Smooth muscle cell (in vitro differentiated cells): Measurements from ENCODE around the gene ASRGL1. TPM values are rescaled to one million over a fixed set of nuclear protein-coding genes. Genes with fewer than 3 reads are reported as not detected.

Experiments used
- DNase-seq: peaks from one replicate; lab custom pipeline; 2025; ENCODE audit not compliant: unreplicated experiment; lab: John Stamatoyannopoulos, UW
- H2AFZ ChIP-seq: fragments of 200-600 bp; sonication (generic); 2 replicates; pipeline ENCODE4 v1.6.0; 2016; ENCODE audit warnings: antibody characterized with exemption, low read depth, mild to moderate bottlenecking
- H3F3A ChIP-seq: fragments of 200-600 bp; sonication (generic); 2 replicates; pipeline ENCODE4 v1.6.0; 2017; ENCODE audit warnings: antibody characterized with exemption, low read depth
- H3K27ac ChIP-seq: fragments of 200-600 bp; sonication (generic); 2 replicates; pipeline ENCODE4 v1.5.1; 2016; ENCODE audit warnings: low read depth, mild to moderate bottlenecking
- H3K27me3 ChIP-seq: fragments of 200-600 bp; sonication (generic); 2 replicates; pipeline ENCODE4 v1.6.1; 2016; ENCODE audit warnings: low read depth, mild to moderate bottlenecking
- H3K36me3 ChIP-seq: fragments of 200-600 bp; sonication (generic); 2 replicates; pipeline ENCODE4 v1.5.1; 2016; ENCODE audit warnings: low read depth
- H3K4me1 ChIP-seq: fragments of 200-600 bp; sonication (generic); 2 replicates; pipeline ENCODE4 v1.5.1; 2016; ENCODE audit warnings: low read depth
- H3K4me2 ChIP-seq: fragments of 200-600 bp; sonication (generic); 2 replicates; pipeline ENCODE4 v1.6.0; 2016; ENCODE audit warnings: mild to moderate bottlenecking
- H3K4me3 ChIP-seq: fragments of 200-600 bp; sonication (generic); 2 replicates; pipeline ENCODE4 v1.5.1; 2016; ENCODE audit warnings: mild to moderate bottlenecking
- H3K79me2 ChIP-seq: fragments of 200-600 bp; sonication (generic); 2 replicates; pipeline ENCODE4 v1.6.0; 2016; ENCODE audit warnings: low read depth, mild to moderate bottlenecking
- H3K9ac ChIP-seq: fragments of 200-600 bp; sonication (generic); 2 replicates; pipeline ENCODE4 v1.6.0; 2016; ENCODE audit warnings: low read depth
- H3K9me3 ChIP-seq: fragments of 200-600 bp; sonication (generic); replicated peaks from 2 replicates; pipeline ENCODE4 v1.5.1; 2016; ENCODE audit warnings: low read depth
- H4K20me1 ChIP-seq: fragments of 200-600 bp; sonication (generic); 2 replicates; pipeline ENCODE4 v1.6.0; 2016; ENCODE audit warnings: low read depth
- CTCF ChIP-seq: fragments of 200-600 bp; sonication (generic); IDR thresholded peaks from 2 replicates; pipeline ENCODE4 v1.5.1; 2017; ENCODE audit warnings: borderline replicate concordance, mild to moderate bottlenecking, antibody characterized with exemption; ENCODE audit not compliant: insufficient read depth, poor library complexity, severe bottlenecking
- WGBS: methylation state at CpG from one replicate; pipeline ENCODE4 v1.1.7; 2016; ENCODE audit warnings: low lambda C conversion rate; 5-methylcytosine and 5-hydroxymethylcytosine counted together
- polyA plus RNA-seq: library from polyadenylated mRNA; unstranded; fragments of >200 nt; fragmentation: Nextera tagmentation; extraction: Ambion mirVana; gene quantifications from 2 replicates; pipeline ENCODE4 v1.2.1, GENCODE V29; 2016
- total RNA-seq: library from RNA; depleted of rRNA; stranded (reverse); fragments of >200 nt; gene quantifications from 2 replicates; pipeline ENCODE4 v1.2.3, GENCODE V29; 2014

The ASRGL1 gene
- total and polyA plus RNA-seq, 2 experiments from 2014 or later = 0.97 to 1.4 TPM

GRCh38 chr11:62411524-62411923 is 74.3 kb downstream of the ASRGL1 start:
- DNase-seq = no peak
- no peaks in the 10 kb centered on the region for H3K9me3 ChIP-seq
- H3K4me3 ChIP-seq = no peak overlapping the region
- no peak for TF ChIP-seq CTCF
- no peaks in the 10 kb centered on the region for H3K27me3 ChIP-seq
- no peaks in the 10 kb centered on the region for H4K20me1 ChIP-seq
- no peaks in the 10 kb centered on the region for H3K79me2 ChIP-seq
- H3K4me1 ChIP-seq = no peaks in the 10 kb centered on the region
- H3K9ac ChIP-seq = no peak overlapping the region
- H3F3A ChIP-seq = no peaks in the 10 kb centered on the region
- H2AFZ ChIP-seq = no peak overlapping the region
- no peaks in the 10 kb centered on the region for H3K36me3 ChIP-seq
- H3K27ac ChIP-seq = no peak overlapping the region
- H3K4me2 ChIP-seq = no peak overlapping the region
- WGBS = 94% methylated on average over 5 of the region's 5 CpGs

GRCh38 chr11:62413060-62413696 is 75.9 kb downstream of the ASRGL1 start:
- H3F3A ChIP-seq = no peaks in the 10 kb centered on the region
- 92% methylated on average over 7 of the region's 8 CpGs for WGBS
- H3K9ac ChIP-seq = no peak overlapping the region
- H3K36me3 ChIP-seq = no peaks in the 10 kb centered on the region
- no peak overlapping the region for H3K4me2 ChIP-seq
- H3K79me2 ChIP-seq = no peaks in the 10 kb centered on the region
- H3K27me3 ChIP-seq = no peaks in the 10 kb centered on the region
- no peaks in the 10 kb centered on the region for H3K9me3 ChIP-seq
- no peak overlapping the region for H2AFZ ChIP-seq
- H3K27ac ChIP-seq = no peak overlapping the region
- no peak for DNase-seq
- no peaks in the 10 kb centered on the region for H3K4me1 ChIP-seq
- no peak for TF ChIP-seq CTCF
- no peak overlapping the region for H3K4me3 ChIP-seq
- H4K20me1 ChIP-seq = no peaks in the 10 kb centered on the region

GRCh38 chr11:62416596-62416995 is 79.3 kb downstream of the ASRGL1 start:
- Histone ChIP-seq H2AFZ (no peak overlapping the region), H3K4me2 (no peak overlapping the region), H4K20me1 (no peaks in the 10 kb centered on the region), H3K9me3 (no peaks in the 10 kb centered on the region), H3K27ac (no peak overlapping the region), H3K9ac (no peak overlapping the region), H3K4me3 (no peak overlapping the region), H3K79me2 (no peaks in the 10 kb centered on the region), H3K4me1 (no peaks in the 10 kb centered on the region), H3F3A (no peaks in the 10 kb centered on the region), H3K27me3 (no peaks in the 10 kb centered on the region), H3K36me3 (no peaks in the 10 kb centered on the region)
- DNase-seq = no peak
- no peak for TF ChIP-seq CTCF
- 80% methylated on average over 12 of the region's 12 CpGs for WGBS

GRCh38 chr11:62418136-62418535 is 80.9 kb downstream of the ASRGL1 start:
- TF ChIP-seq CTCF = no peak
- H4K20me1 ChIP-seq = no peaks in the 10 kb centered on the region
- no peak overlapping the region for H3K4me3 ChIP-seq
- H3F3A ChIP-seq = peaks cover 2% of the 10 kb centered on the region
- H3K4me2 ChIP-seq = no peak overlapping the region
- H2AFZ ChIP-seq = no peak overlapping the region
- H3K4me1 ChIP-seq = no peaks in the 10 kb centered on the region
- H3K36me3 ChIP-seq = no peaks in the 10 kb centered on the region
- DNase-seq = no peak
- WGBS = 95% methylated on average over 5 of the region's 5 CpGs
- H3K9ac ChIP-seq = no peak overlapping the region
- H3K27ac ChIP-seq = no peak overlapping the region
- H3K9me3 ChIP-seq = no peaks in the 10 kb centered on the region
- no peaks in the 10 kb centered on the region for H3K27me3 ChIP-seq
- H3K79me2 ChIP-seq = no peaks in the 10 kb centered on the region
